ENCODE results near the gene C3orf22.
"Not testable (repeated sequence)": the region's sequence is repeated elsewhere in the genome, so short reads cannot be mapped to it uniquely, and the experiment has no call there.

C3orf22 gene

GRCh38 chr3:126558336-126559071 is at the start of gene C3orf22:
Gene C3orf22, minus strand, starts transcription at chr3:126558932. Its CDS starts 5,542 bp downstream, at chr3:126553390.
- no peak for DNase-seq (ENCODE audit: low read depth in 2 of 2)

- DNase-seq (ENCODE audit: low read depth in 2 of 2), result peak in 1 of 2 experiments; percentile 4
These were observed 48.6 kb upstream of the C3orf22 start for GRCh38 chr3:126607214-126607908.

- no peak for DNase-seq (ENCODE audit: low read depth in 2 of 2)
These were observed 47.3 kb upstream of the C3orf22 start for GRCh38 chr3:126606001-126606400.

- DNase-seq (ENCODE audit: low read depth in 2 of 2), result no peak
These were observed 46.0 kb upstream of the C3orf22 start for GRCh38 chr3:126604691-126605090.

- no peak for DNase-seq (ENCODE audit: low read depth in 2 of 2)
These were observed 40.4 kb upstream of the C3orf22 start for GRCh38 chr3:126599101-126599500.

- DNase-seq (ENCODE audit: low read depth in 2 of 2), result not testable (repeated sequence)
These were observed 36.7 kb upstream of the C3orf22 start for GRCh38 chr3:126595479-126595878.

- DNase-seq (ENCODE audit: low read depth in 2 of 2), result not testable (repeated sequence)
These were observed 32.8 kb upstream of the C3orf22 start for GRCh38 chr3:126591515-126591914.

- DNase-seq (ENCODE audit: low read depth in 2 of 2), result no peak
These were observed 23.6 kb upstream of the C3orf22 start for GRCh38 chr3:126582311-126582710.

GRCh38 chr3:126581569-126581968 is 22.8 kb upstream of the C3orf22 start:
- DNase-seq (ENCODE audit: low read depth in 2 of 2), result no peak

- DNase-seq (ENCODE audit: low read depth in 2 of 2), result no peak
These were observed 22.0 kb upstream of the C3orf22 start for GRCh38 chr3:126580746-126581145.

- DNase-seq (ENCODE audit: low read depth in 2 of 2), result no peak
These were observed 20.0 kb upstream of the C3orf22 start for GRCh38 chr3:126578702-126579101.

- no peak for DNase-seq (ENCODE audit: low read depth in 2 of 2)
These were observed 18.5 kb upstream of the C3orf22 start for GRCh38 chr3:126577261-126577660.

GRCh38 chr3:126573492-126574117 is 14.9 kb upstream of the C3orf22 start:
- no peak for DNase-seq (ENCODE audit: low read depth in 2 of 2)

- DNase-seq (ENCODE audit: low read depth in 2 of 2), result no peak
These were observed 12.3 kb upstream of the C3orf22 start for GRCh38 chr3:126571078-126571477.

- DNase-seq (ENCODE audit: low read depth in 2 of 2), result no peak
These were observed 11.4 kb upstream of the C3orf22 start for GRCh38 chr3:126570103-126570541.

GRCh38 chr3:126569390-126569975 is 10.8 kb upstream of the C3orf22 start:
- no peak for DNase-seq (ENCODE audit: low read depth in 2 of 2)

- no peak for DNase-seq (ENCODE audit: low read depth in 2 of 2)
These were observed 10.1 kb upstream of the C3orf22 start for GRCh38 chr3:126568776-126569342.

GRCh38 chr3:126567696-126568438 is 9.1 kb upstream of the C3orf22 start:
- DNase-seq (ENCODE audit: low read depth in 2 of 2), result no peak

GRCh38 chr3:126562737-126563276 is 4.1 kb upstream of the C3orf22 start:
- DNase-seq (ENCODE audit: low read depth in 2 of 2), result no peak

- no peak for DNase-seq (ENCODE audit: low read depth in 2 of 2)
These were observed 971 bp downstream of the C3orf22 start for GRCh38 chr3:126557761-126558160.

- no peak for DNase-seq (ENCODE audit: low read depth in 2 of 2)
These were observed 1.4 kb downstream of the C3orf22 start for GRCh38 chr3:126557415-126557745.

All from stimulated activated CD4-positive, alpha-beta T cell treated with anti-CD3 and anti-CD28 coated beads, Interleukin-12 subunit alpha, Interleukin-12 subunit beta, amount 100 ng/mL, for 24 hours (primary cell).